Nephron (organoid): ENCODE data around the gene HSF2.
A peak's percentile ranks its signal among the peaks of the same experiment; 100 is the strongest.

Experiments used
- H3K27ac Mint-ChIP-seq, 3 experiments: 2 replicates each; pipeline ENCODE4 v1.8.0; 2020; ENCODE audit warnings: mixed read lengths in 3 of 3, mild to moderate bottlenecking in 2 of 3, moderate library complexity in 1 of 3
- H3K27me3 Mint-ChIP-seq: 2 replicates; pipeline ENCODE4 v1.8.0; 2021; ENCODE audit warnings: low read depth, mild to moderate bottlenecking, moderate library complexity, mixed read lengths
- H3K36me3 Mint-ChIP-seq: 2 replicates; pipeline ENCODE4 v1.8.0; 2020; ENCODE audit warnings: low read depth, mixed read lengths
- H3K4me1 Mint-ChIP-seq: 2 replicates; pipeline ENCODE4 v1.8.0; 2020; ENCODE audit warnings: mixed read lengths
- H3K4me3 Mint-ChIP-seq, 3 experiments: 2 replicates each; pipeline ENCODE4 v1.8.0; 2020; ENCODE audit warnings: mild to moderate bottlenecking in 3 of 3, mixed read lengths in 3 of 3, moderate library complexity in 2 of 3
- H3K9me3 Mint-ChIP-seq: 2 replicates; pipeline ENCODE4 v1.8.0; 2020; ENCODE audit warnings: mixed read lengths
- TF ChIP-seq, protein P1 (sequence below), 3 experiments: fragments of 200-600 bp; sonication (generic); IDR thresholded peaks; one replicate each; pipeline ENCODE4 v1.5.0; 2021; ENCODE audit warnings: antibody characterized with exemption in 3 of 3; ENCODE audit not compliant: unreplicated experiment in 3 of 3

The HSF2 gene

DNA sequence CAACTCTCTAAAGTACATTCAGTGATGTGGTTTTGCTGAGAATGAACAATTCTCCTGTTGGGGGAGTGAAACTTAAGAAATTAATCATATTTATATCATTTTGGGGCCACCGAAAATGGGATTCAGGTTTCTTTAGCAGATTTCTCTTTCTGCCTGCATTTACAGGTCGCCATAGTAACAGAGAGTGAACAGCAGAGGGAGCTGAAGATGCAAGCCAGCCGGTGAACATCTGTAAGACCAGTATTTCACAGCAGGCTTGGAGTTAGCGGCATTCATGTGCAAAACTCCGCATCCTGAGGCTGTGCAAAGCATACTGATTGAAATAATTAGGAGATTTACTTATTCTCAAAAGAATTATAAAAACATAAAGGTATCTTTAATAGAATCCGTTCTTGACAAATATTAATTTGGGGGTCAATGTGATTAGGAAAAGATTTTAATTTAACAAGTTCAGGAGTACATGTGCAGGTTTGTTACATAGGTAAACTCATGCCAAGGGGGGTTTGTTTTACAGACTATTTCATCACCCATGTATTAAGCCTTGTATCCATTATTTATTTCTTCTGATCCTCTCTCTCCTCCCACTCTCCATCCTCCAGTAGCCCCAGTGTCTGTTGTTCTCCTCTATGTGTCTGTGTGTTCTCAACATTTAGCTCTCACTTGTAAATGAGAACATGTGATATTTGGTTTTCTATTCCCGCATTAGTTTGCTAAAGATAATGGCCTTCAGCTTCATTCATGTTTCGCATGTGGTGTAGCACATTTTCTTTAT, 17.8 kb upstream of the HSF2 start:
- H3K36me3 Mint-ChIP-seq: no peaks in the 10 kb centered on the region
- peaks cover 8% of the 10 kb centered on the region for H3K9me3 Mint-ChIP-seq
- H3K27me3 Mint-ChIP-seq: peaks cover 6% of the 10 kb centered on the region
- TF ChIP-seq, protein P1, sequence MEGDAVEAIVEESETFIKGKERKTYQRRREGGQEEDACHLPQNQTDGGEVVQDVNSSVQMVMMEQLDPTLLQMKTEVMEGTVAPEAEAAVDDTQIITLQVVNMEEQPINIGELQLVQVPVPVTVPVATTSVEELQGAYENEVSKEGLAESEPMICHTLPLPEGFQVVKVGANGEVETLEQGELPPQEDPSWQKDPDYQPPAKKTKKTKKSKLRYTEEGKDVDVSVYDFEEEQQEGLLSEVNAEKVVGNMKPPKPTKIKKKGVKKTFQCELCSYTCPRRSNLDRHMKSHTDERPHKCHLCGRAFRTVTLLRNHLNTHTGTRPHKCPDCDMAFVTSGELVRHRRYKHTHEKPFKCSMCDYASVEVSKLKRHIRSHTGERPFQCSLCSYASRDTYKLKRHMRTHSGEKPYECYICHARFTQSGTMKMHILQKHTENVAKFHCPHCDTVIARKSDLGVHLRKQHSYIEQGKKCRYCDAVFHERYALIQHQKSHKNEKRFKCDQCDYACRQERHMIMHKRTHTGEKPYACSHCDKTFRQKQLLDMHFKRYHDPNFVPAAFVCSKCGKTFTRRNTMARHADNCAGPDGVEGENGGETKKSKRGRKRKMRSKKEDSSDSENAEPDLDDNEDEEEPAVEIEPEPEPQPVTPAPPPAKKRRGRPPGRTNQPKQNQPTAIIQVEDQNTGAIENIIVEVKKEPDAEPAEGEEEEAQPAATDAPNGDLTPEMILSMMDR (IDR thresholded peaks at IDR 0.05; ENCODE audit: unreplicated experiment in 3 of 3): peak; percentile 70 to 72 (median 71)
- no peaks in the 10 kb centered on the region for H3K4me1 Mint-ChIP-seq
- no peak overlapping the region for H3K4me3 Mint-ChIP-seq
- no peak overlapping the region for H3K27ac Mint-ChIP-seq

DNA sequence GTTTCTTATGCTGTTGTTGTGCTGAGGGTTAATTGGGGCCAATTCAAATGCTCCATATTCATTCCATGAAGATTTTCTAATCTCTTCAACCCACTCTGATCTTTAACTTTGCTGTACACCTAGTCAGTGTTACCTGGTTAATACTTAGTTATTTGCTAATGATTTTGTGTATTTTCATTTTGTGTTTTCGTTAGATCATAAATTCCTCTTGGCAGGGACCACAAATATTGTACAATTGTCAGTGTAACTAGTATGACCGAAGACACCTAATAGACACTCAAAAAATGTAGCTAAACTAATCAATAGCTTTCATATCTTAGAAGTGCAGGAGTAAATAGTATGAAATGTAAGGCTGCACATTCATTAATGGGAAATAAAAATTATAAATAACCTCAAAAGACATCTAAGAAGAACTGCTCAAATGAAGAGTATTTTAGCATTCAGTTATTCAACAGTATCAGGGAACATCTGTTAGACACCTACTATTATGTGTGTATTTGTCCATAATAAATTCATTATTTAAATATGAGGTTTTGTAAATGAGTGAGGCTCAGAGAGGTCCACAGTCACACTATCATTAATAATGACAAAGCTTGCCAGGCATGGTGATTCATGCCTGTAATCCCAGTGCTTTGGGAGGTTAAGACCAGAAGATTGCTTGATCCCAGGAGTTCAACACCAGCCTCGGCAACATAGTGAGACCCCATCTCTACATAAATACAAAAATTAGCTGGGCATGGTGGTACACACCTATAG, 13.4 kb upstream of the HSF2 start:
- Mint-ChIP-seq H3K27ac (no peak overlapping the region), H3K4me1 (no peaks in the 10 kb centered on the region), H3K36me3 (no peaks in the 10 kb centered on the region), H3K4me3 (no peak overlapping the region), H3K27me3 (peaks cover 6% of the 10 kb centered on the region), H3K9me3 (no peaks in the 10 kb centered on the region)
- TF ChIP-seq, protein P1 (IDR thresholded peaks at IDR 0.05; ENCODE audit: unreplicated experiment in 3 of 3): no peak

DNA sequence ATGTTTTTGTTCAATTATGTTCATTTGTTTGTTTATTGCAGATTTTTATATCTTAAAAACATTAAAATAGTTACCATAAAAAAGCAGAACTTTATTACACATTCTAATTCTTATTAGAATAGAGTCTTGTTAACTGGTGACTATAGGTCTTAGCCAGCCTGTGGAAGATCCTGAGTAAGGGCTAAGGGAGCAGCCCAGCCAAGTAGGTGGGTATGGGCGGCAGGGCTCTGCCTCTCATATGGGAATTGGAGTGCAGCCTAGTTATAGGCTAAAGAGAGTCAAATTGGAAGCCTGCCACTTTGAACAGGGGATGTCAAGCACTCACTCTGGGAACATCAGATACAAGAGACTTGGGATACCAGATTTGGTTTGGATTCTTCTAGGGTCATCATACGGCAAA, 10.5 kb upstream of the HSF2 start:
- TF ChIP-seq, protein P1 (IDR thresholded peaks at IDR 0.05; ENCODE audit: unreplicated experiment in 3 of 3): no peak
- no peak overlapping the region for H3K27ac Mint-ChIP-seq
- no peaks in the 10 kb centered on the region for H3K36me3 Mint-ChIP-seq
- H3K4me1 Mint-ChIP-seq: no peaks in the 10 kb centered on the region
- H3K9me3 Mint-ChIP-seq: no peaks in the 10 kb centered on the region
- no peak overlapping the region for H3K4me3 Mint-ChIP-seq
- H3K27me3 Mint-ChIP-seq: peaks cover 4% of the 10 kb centered on the region

DNA sequence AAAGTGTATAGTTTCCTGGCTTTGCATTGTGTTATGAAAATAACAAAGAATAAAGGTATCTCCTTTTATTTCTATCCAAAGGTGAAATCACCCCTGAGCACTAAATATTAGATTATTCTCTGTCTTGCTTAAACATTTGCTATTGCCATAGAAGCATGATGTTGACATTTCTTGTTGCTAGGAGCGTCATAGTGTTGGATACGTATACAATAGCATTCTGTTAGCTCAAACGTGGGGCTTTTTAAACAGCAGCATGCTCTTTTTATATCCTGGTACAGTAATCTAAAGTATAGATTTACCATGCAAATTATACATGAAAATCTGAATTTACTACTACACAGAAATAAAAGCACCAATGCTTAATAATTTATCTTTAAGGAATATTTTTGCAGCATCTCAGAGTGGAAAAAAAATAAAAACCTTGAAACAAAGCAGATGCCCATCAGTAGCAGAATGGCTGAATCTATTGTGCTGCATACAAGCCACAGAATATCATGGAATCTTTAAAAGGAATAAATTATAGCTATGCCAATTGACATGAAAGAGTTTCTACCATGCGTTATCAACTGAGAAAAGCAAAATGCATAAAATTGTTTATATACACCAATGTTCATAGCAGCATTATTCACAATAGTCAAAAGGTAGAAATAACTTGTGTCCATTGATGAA, 9.6 kb upstream of the HSF2 start:
- peaks cover 4% of the 10 kb centered on the region for H3K27me3 Mint-ChIP-seq
- H3K27ac Mint-ChIP-seq: no peak overlapping the region
- no peaks in the 10 kb centered on the region for H3K36me3 Mint-ChIP-seq
- TF ChIP-seq, protein P1 (IDR thresholded peaks at IDR 0.05; ENCODE audit: unreplicated experiment in 3 of 3): no peak
- H3K4me3 Mint-ChIP-seq: no peak overlapping the region
- H3K4me1 Mint-ChIP-seq: no peaks in the 10 kb centered on the region
- H3K9me3 Mint-ChIP-seq: no peaks in the 10 kb centered on the region

DNA sequence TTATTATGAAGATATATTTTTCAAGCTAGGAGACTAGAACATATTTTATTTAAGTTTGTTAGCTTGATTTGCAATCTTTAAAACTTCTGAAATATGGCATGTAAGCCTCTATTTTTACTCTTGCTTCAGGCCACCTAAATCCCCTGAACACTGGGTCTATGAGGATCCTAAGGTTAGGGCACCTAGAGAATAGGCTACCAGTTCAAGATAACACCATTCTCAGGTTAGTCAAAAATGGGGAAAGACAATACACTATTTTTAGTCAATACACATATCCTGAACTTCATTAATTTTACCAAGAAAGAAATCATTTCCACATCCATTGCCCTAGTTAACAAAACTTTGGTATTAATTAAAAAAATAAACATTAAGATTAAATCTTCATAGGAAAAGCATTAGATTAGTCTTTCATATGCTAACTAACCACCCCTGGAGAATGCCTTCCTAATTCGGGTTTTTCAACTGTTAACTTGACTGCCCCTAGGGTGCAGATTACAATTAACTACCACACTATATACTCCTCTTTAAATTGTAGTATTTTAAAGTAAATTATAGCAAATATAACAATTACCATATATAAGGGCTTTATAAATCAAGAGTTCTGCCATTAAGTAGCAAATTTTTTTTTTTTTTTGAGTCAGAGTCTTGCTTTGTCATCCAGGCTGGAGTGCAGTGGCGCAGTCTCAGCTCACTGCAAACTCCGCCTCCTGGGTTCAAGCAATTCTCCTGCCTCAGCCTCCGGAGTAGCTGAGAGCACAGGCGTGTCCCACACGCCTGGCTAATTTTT, 6.7 kb upstream of the HSF2 start:
- H3K27ac Mint-ChIP-seq: no peak overlapping the region
- H3K4me3 Mint-ChIP-seq: no peak overlapping the region
- H3K36me3 Mint-ChIP-seq: no peaks in the 10 kb centered on the region
- TF ChIP-seq, protein P1 (IDR thresholded peaks at IDR 0.05; ENCODE audit: unreplicated experiment in 3 of 3): no peak
- no peaks in the 10 kb centered on the region for H3K4me1 Mint-ChIP-seq
- H3K9me3 Mint-ChIP-seq: no peaks in the 10 kb centered on the region
- peaks cover 4% of the 10 kb centered on the region for H3K27me3 Mint-ChIP-seq
